ENCODE results near the gene LZTS2.

- TF ChIP-seq, protein P1, sequence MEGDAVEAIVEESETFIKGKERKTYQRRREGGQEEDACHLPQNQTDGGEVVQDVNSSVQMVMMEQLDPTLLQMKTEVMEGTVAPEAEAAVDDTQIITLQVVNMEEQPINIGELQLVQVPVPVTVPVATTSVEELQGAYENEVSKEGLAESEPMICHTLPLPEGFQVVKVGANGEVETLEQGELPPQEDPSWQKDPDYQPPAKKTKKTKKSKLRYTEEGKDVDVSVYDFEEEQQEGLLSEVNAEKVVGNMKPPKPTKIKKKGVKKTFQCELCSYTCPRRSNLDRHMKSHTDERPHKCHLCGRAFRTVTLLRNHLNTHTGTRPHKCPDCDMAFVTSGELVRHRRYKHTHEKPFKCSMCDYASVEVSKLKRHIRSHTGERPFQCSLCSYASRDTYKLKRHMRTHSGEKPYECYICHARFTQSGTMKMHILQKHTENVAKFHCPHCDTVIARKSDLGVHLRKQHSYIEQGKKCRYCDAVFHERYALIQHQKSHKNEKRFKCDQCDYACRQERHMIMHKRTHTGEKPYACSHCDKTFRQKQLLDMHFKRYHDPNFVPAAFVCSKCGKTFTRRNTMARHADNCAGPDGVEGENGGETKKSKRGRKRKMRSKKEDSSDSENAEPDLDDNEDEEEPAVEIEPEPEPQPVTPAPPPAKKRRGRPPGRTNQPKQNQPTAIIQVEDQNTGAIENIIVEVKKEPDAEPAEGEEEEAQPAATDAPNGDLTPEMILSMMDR (conservative IDR thresholded peaks at IDR 0.05 in 1 of 2, IDR thresholded peaks at IDR 0.05 in 1 of 2; ENCODE audit: extremely low read depth in 1 of 2, insufficient read depth in 1 of 2, low read depth in 1 of 2, low read length in 2 of 2), result no peak
- TF ChIP-seq EZH2 (IDR thresholded peaks at IDR 0.05; ENCODE audit: borderline replicate concordance, low read length), result no peak
Observed at GRCh38 chr10:101033276-101033675, 33.7 kb downstream of the LZTS2 start.
